NCI-H146 treated with DMSO at 0.1 percent for 48 hours (cell line): ENCODE data around the gene PARD3.
"Not testable (repeated sequence)": the region's sequence is repeated elsewhere in the genome, so short reads cannot be mapped to it uniquely, and the experiment has no call there.

Experiments
- DNase-seq: peaks from one replicate; lab custom pipeline; 2025; ENCODE audit not compliant: unreplicated experiment; lab: John Stamatoyannopoulos, UW

The PARD3 gene

GRCh38 chr10:34717429-34717828, 97.7 kb downstream of the PARD3 start:
- DNase-seq = no peak

- no peak for DNase-seq
Measured at GRCh38 chr10:34716958-34717357, 98.1 kb downstream of the PARD3 start.

GRCh38 chr10:34716234-34716633, 98.9 kb downstream of the PARD3 start:
- DNase-seq = no peak

GRCh38 chr10:34715511-34716187, 99.4 kb downstream of the PARD3 start:
- DNase-seq = no peak

GRCh38 chr10:34713875-34714274, 101.2 kb downstream of the PARD3 start:
- no peak for DNase-seq

GRCh38 chr10:34711500-34711899, 103.6 kb downstream of the PARD3 start:
- no peak for DNase-seq

- DNase-seq = no peak
Measured at GRCh38 chr10:34710391-34710751, 104.7 kb downstream of the PARD3 start.

GRCh38 chr10:34709637-34710390, 105.3 kb downstream of the PARD3 start:
- DNase-seq = no peak

GRCh38 chr10:34707656-34708055, 107.4 kb downstream of the PARD3 start:
- no peak for DNase-seq

- DNase-seq = not testable (repeated sequence)
Measured at GRCh38 chr10:34706992-34707391, 108.1 kb downstream of the PARD3 start.

- no peak for DNase-seq
Measured at GRCh38 chr10:34706147-34706546, 108.9 kb downstream of the PARD3 start.

GRCh38 chr10:34705563-34705962, 109.5 kb downstream of the PARD3 start:
- no peak for DNase-seq

GRCh38 chr10:34704526-34705184, 110.4 kb downstream of the PARD3 start:
- no peak for DNase-seq

GRCh38 chr10:34702982-34703381, 112.1 kb downstream of the PARD3 start:
- DNase-seq = no peak

- no peak for DNase-seq
Measured at GRCh38 chr10:34702093-34702937, 112.8 kb downstream of the PARD3 start.

- no peak for DNase-seq
Measured at GRCh38 chr10:34701194-34701593, 113.9 kb downstream of the PARD3 start.

- DNase-seq = not testable (repeated sequence)
Measured at GRCh38 chr10:34700752-34701151, 114.3 kb downstream of the PARD3 start.

- DNase-seq = no peak
Measured at GRCh38 chr10:34699904-34700517, 115.1 kb downstream of the PARD3 start.

GRCh38 chr10:34698979-34699378, 116.1 kb downstream of the PARD3 start:
- no peak for DNase-seq

GRCh38 chr10:34698248-34698831, 116.8 kb downstream of the PARD3 start:
- no peak for DNase-seq
